ENCODE data around the gene PTH. TPM values are rescaled to one million over a fixed set of nuclear protein-coding genes. Genes with fewer than 3 reads are reported as not detected.

PTH gene
- total RNA-seq, 1 experiment from 2014 or later: not detected

- no peaks in the 10 kb centered on the region for H3K27me3 ChIP-seq (ENCODE audit: insufficient read depth, low read length)
- Mint-ChIP-seq H3K36me3 (ENCODE audit: insufficient read depth in 1 of 3, low read depth in 3 of 3) (peaks cover 0 to 9% (median 3%) of the 10 kb centered on the region in 3 experiments; a peak in 5 of 7 replicates), H3K4me3 (no peak overlapping the region), H3K27ac (no peak overlapping the region), H3K27me3 (ENCODE audit: low read depth) (peaks cover 10% of the 10 kb centered on the region), H3K4me1 (no peaks in the 10 kb centered on the region), H3K9me3 (peaks cover 21 to 26% of the 10 kb centered on the region in 2 experiments)
- no peaks in the 10 kb centered on the region for H3K23me2 ChIP-seq (ENCODE audit: insufficient read length, low read depth, low read length, poor library complexity, severe bottlenecking)
- no peak overlapping the region for H3K56ac ChIP-seq (ENCODE audit: insufficient read length, low read depth, low read length)
- no peak overlapping the region for H3K9ac ChIP-seq (ENCODE audit: extremely low read depth, insufficient read length, low read length)
- H3K18ac ChIP-seq (ENCODE audit: insufficient read length, low read depth, low read length): no peak overlapping the region
- H4K91ac ChIP-seq (ENCODE audit: insufficient read length, low read depth, low read length): no peak overlapping the region
- H4K8ac ChIP-seq (replicated peaks; ENCODE audit: insufficient read length, low read depth, low read length): no peak overlapping the region
- H2BK15ac ChIP-seq (ENCODE audit: low read depth, low read length): no peak overlapping the region
- H3K4me2 ChIP-seq (ENCODE audit: insufficient read depth, insufficient read length, low read length): no peak overlapping the region
- H4K20me1 ChIP-seq (ENCODE audit: control insufficient read depth, insufficient read depth, insufficient read length): no peaks in the 10 kb centered on the region
- no peak overlapping the region for H2AFZ ChIP-seq (ENCODE audit: low read length)
- H3K23ac ChIP-seq (ENCODE audit: insufficient read length, low read depth, low read length): no peak overlapping the region
- no peak overlapping the region for H4K5ac ChIP-seq (ENCODE audit: insufficient read length, low read depth, low read length)
- WGBS (ENCODE audit: extremely low coverage, insufficient read length, low lambda C conversion rate): no CpG with 5 or more reads among the region's 3 CpGs
- H3K4me1 ChIP-seq (ENCODE audit: insufficient read depth, low read length): no peaks in the 10 kb centered on the region
- H3K4ac ChIP-seq (ENCODE audit: low read depth, low read length): no peak overlapping the region
- H3K14ac ChIP-seq (ENCODE audit: insufficient read depth, low read length): no peak overlapping the region
- no peak overlapping the region for H3T11ph ChIP-seq (ENCODE audit: low read length)
- DNase-seq: no peak
- H2BK20ac ChIP-seq (ENCODE audit: low read depth, low read length, poor library complexity, severe bottlenecking): no peak overlapping the region
- no peak overlapping the region for H2BK120ac ChIP-seq (ENCODE audit: low read depth, low read length, poor library complexity, severe bottlenecking)
- TF ChIP-seq CTCF (conservative IDR thresholded peaks at IDR 0.05): no peak
- H2BK5ac ChIP-seq (ENCODE audit: insufficient read length, low read length): no peak overlapping the region
- H3K27ac ChIP-seq (ENCODE audit: insufficient read length, low read depth, low read length): no peak overlapping the region
- H3K79me1 ChIP-seq (ENCODE audit: insufficient read depth, low read depth, low read length, poor library complexity, severe bottlenecking): no peaks in the 10 kb centered on the region
- H3K9me3 ChIP-seq (ENCODE audit: control insufficient read depth, low read depth, low read length): no peaks in the 10 kb centered on the region
- no peak overlapping the region for H2BK12ac ChIP-seq (ENCODE audit: insufficient read length, low read depth, low read length)
- H3K79me2 ChIP-seq (ENCODE audit: insufficient read depth, low read length): no peaks in the 10 kb centered on the region
- H2AK5ac ChIP-seq (ENCODE audit: insufficient read length, low read length): no peak overlapping the region
Observed at GRCh38 chr11:13479688-13480087, 16.1 kb downstream of the PTH start.
